ENCODE data around the gene SLC9A9.

DNA sequence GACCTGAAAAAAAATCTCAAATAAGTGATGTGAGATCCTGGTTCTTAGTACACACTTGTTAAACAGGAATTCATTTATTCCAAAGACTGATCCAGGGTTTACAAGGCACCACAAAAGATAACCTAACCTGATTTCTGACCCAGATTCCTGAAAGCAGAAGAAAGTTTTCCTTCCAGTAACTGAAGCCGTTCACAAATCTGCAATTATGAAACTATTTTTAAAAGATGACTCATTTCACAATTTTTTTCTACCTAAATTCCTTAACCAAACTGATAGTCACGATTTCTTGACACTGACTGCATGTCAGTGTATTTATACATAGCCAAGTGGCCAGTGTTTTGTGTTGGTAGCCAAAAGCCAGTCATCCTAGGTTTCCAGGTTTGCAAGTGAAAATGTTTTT lies 17.1 kb downstream of the SLC9A9 start:
- TF ChIP-seq, protein P1, sequence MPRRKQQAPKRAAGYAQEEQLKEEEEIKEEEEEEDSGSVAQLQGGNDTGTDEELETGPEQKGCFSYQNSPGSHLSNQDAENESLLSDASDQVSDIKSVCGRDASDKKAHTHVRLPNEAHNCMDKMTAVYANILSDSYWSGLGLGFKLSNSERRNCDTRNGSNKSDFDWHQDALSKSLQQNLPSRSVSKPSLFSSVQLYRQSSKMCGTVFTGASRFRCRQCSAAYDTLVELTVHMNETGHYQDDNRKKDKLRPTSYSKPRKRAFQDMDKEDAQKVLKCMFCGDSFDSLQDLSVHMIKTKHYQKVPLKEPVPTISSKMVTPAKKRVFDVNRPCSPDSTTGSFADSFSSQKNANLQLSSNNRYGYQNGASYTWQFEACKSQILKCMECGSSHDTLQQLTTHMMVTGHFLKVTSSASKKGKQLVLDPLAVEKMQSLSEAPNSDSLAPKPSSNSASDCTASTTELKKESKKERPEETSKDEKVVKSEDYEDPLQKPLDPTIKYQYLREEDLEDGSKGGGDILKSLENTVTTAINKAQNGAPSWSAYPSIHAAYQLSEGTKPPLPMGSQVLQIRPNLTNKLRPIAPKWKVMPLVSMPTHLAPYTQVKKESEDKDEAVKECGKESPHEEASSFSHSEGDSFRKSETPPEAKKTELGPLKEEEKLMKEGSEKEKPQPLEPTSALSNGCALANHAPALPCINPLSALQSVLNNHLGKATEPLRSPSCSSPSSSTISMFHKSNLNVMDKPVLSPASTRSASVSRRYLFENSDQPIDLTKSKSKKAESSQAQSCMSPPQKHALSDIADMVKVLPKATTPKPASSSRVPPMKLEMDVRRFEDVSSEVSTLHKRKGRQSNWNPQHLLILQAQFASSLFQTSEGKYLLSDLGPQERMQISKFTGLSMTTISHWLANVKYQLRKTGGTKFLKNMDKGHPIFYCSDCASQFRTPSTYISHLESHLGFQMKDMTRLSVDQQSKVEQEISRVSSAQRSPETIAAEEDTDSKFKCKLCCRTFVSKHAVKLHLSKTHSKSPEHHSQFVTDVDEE (CRISPR knock-in tag; IDR thresholded peaks at IDR 0.05): no peak
- TF ChIP-seq ARNTL (CRISPR knock-in tag; IDR thresholded peaks at IDR 0.05; ENCODE audit: borderline replicate concordance, low read depth): no peak
- no peak for TF ChIP-seq ZFP30 (CRISPR knock-in tag; IDR thresholded peaks at IDR 0.05)
- no peak for TF ChIP-seq TCF4 (CRISPR knock-in tag; IDR thresholded peaks at IDR 0.05; ENCODE audit: borderline replicate concordance)
- no peak for TF ChIP-seq BACH2 (CRISPR knock-in tag; IDR thresholded peaks at IDR 0.05; ENCODE audit: borderline replicate concordance)
- TF ChIP-seq GLIS3 (CRISPR knock-in tag; IDR thresholded peaks at IDR 0.05): no peak
- TF ChIP-seq ESRRG (CRISPR knock-in tag; IDR thresholded peaks at IDR 0.05): no peak
- TF ChIP-seq, protein P2, sequence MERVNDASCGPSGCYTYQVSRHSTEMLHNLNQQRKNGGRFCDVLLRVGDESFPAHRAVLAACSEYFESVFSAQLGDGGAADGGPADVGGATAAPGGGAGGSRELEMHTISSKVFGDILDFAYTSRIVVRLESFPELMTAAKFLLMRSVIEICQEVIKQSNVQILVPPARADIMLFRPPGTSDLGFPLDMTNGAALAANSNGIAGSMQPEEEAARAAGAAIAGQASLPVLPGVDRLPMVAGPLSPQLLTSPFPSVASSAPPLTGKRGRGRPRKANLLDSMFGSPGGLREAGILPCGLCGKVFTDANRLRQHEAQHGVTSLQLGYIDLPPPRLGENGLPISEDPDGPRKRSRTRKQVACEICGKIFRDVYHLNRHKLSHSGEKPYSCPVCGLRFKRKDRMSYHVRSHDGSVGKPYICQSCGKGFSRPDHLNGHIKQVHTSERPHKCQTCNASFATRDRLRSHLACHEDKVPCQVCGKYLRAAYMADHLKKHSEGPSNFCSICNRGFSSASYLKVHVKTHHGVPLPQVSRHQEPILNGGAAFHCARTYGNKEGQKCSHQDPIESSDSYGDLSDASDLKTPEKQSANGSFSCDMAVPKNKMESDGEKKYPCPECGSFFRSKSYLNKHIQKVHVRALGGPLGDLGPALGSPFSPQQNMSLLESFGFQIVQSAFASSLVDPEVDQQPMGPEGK (CRISPR knock-in tag; IDR thresholded peaks at IDR 0.05; ENCODE audit: borderline replicate concordance): no peak
- TF ChIP-seq, protein P3, sequence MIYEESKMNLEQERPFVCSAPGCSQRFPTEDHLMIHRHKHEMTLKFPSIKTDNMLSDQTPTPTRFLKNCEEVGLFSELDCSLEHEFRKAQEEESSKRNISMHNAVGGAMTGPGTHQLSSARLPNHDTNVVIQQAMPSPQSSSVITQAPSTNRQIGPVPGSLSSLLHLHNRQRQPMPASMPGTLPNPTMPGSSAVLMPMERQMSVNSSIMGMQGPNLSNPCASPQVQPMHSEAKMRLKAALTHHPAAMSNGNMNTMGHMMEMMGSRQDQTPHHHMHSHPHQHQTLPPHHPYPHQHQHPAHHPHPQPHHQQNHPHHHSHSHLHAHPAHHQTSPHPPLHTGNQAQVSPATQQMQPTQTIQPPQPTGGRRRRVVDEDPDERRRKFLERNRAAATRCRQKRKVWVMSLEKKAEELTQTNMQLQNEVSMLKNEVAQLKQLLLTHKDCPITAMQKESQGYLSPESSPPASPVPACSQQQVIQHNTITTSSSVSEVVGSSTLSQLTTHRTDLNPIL (CRISPR knock-in tag; IDR thresholded peaks at IDR 0.05; ENCODE audit: low read depth): no peak
- no peak for TF ChIP-seq OSR1 (CRISPR knock-in tag; IDR thresholded peaks at IDR 0.05)
